A204.1 (cell line): Measurements from ENCODE around the gene SART1.
"Not testable (repeated sequence)": the region's sequence is repeated elsewhere in the genome, so short reads cannot be mapped to it uniquely, and the experiment has no call there.

Experiments
- FAIRE-seq: peaks from 2 replicates; lab custom pipeline; 2012; peaks lifted over from hg19 to GRCh38; lab: Jason Lieb, UNC

The SART1 gene

GRCh38 chr11:65934014-65934413, 27.5 kb upstream of the SART1 start:
- FAIRE-seq: no peak

- FAIRE-seq: no peak
These were observed 23.8 kb upstream of the SART1 start for GRCh38 chr11:65937766-65938165.

DNA sequence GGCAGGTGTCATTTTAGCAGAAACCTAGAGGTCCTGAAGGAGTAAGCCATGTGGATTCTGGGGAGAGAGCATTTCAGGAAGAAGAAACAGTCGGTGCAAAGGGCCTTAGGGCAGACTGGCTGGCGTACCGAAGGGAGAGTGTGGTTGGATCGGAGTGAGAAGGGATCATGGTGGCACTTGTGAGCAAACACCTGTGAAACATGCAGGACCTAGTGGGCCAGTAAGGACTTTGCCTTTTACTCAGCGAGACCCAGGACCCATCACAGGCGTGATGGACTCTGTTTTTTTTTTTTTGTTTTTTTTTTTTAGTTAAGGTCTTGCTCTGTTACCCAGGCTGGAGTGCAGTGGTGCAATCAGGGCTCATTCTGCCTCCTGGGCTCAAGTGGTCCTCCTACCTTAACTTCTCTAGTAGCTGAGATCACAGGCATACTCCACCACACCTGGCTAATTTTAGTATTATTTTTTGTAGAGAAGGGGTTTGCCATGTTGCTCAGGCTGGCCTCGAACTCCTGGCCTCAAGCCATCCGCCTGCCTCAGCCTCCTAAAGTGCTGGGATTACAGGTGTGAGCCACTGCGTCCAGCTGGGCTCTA, 19.7 kb upstream of the SART1 start:
- FAIRE-seq: no peak

DNA sequence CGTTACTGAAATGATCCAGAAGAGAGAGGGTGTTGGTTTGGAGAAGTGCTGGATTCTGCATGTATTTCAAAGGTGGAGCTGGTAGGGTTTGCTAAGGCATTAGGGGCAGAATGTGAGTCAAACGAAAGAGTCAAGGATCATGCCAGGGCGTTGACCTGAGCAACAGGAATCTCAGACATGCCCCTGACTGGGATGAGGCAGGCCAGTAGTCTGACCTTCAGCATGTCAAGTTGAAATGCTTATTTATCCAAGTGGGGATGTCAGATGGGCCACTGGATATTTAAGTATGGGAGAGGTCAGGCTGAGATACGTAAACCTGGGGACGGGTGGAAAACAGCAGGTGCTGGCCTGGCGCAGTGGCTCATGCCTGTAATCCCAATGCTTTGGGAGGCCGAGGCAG, 19.0 kb upstream of the SART1 start:
- no peak for FAIRE-seq

DNA sequence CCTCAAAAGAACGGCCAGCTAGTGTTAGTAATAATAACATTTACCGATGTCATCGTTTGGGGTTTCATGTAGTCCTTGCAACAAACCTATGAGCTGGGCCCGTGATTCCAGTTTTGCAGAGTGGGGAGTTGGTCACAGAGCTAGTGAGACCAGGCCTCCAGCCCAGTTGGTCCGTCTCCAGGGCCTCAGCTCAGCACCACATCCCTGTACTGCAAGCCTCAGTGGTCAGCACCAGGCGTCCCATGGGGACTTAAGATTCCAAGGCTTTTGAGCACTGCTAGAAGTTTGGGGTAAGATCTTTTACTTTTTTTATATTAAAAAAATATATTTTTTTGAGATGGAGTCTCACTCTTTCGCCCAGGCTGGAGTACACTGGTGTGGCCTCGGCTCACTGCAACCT, 17.3 kb upstream of the SART1 start:
- FAIRE-seq: no peak

- FAIRE-seq: no peak
These were observed 16.8 kb upstream of the SART1 start for GRCh38 chr11:65944767-65945166.

GRCh38 chr11:65945430-65945911, 16.1 kb upstream of the SART1 start, which contains the start of gene TSGA10IP:
TSS of gene TSGA10IP (plus strand) at chr11:65945480. CDS start at chr11:65945676, 196 bp downstream.
- FAIRE-seq: no peak

DNA sequence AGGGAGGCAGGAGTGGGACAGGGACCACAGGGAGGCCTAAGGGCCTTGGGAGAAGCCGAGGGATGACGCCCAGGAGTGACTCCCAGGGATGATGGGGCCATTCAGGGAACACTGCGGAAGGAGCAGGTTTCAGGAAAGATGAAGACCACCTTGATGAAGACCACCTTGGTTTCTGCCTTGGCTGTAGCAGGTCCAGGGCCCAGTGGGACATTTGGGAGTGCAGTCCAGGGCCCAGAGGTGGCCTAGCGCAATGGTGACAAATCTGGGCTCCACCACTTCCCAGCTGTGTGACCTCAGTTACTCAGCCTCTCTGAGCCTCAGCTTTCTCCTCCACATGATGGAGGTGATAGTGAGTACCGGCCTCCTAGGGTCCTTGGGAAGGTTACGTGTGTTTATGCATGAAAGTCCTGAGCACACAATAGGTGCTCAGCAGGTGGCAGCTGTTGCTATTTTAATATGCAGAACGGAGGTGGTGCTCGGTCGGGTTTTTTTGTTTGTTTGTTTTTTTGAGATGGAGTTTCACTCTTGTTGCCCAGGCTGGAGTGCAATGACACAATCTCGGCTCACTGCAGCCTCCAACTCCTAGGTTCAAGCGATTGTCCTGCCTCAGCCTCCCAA, 15.5 kb upstream of the SART1 start:
- FAIRE-seq: no peak

DNA sequence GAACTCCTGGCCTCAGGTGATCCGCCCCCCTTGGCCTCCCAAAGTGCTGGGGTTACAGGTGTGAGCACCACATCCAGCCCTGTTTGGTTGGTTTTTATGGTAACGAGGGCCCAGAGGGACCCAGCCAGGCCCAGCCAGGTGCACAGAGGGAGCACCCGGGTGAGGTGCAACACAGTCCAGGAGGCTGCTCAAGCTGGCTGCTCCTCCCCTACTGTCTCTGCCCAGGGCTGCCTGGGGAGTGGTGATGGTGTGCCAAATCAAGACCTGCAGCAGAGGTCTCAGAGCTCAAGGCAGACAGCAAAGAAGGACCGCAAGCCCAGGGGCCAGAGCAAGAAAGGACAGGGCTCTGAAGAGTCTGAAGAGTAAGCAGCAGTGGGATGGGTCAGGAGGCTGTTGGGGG, 14.9 kb upstream of the SART1 start:
- FAIRE-seq: no peak

- no peak for FAIRE-seq
These were observed 14.4 kb upstream of the SART1 start for GRCh38 chr11:65947133-65947532.

DNA sequence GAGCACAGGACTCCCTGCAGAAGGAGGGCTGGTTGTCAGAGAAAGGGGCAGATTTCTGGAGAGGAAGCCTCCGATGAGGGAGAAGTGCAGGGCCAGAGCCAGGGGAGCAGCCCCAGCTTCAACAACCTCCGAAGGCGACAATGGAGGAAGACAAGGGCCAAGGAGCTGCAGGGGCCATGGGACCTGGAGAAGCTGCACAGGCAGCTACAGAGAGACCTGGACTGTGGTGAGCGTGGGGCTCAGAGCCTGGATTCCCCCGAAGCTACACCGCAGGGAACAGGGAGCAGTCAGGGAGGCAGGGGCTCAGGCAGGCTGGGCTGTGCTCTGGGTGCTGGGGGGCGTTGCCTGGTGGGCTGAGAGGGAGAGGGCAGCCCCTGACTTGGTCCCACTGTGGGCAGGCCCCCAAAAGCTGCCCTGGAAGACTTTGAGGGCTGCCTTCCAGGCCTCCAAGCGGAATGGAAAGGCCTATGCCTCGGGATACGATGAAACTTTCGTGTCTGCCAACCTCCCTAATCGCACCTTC, 13.9 kb upstream of the SART1 start:
- FAIRE-seq: no peak

DNA sequence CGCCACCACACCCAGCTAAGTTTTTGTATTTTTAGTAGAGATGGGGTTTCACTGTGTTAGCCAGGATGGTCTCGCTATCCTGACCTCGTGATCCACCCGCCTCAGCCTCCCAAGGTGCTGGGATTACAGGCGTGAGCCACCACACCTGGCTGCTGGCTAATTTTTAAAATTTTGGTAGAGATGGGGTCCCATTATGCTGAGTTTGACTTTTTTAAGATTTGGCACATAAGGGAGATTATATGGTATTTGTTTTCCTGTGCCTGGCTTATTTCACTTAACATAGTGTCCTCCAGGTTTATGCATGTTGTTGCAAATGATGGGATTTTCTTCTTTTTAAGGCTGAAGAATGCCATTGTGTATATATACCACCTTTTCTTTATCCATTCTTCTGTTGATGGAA, 10.8 kb upstream of the SART1 start:
- FAIRE-seq: not testable (repeated sequence)

- not testable (repeated sequence) for FAIRE-seq
These were observed 9.9 kb upstream of the SART1 start for GRCh38 chr11:65951641-65952040.

DNA sequence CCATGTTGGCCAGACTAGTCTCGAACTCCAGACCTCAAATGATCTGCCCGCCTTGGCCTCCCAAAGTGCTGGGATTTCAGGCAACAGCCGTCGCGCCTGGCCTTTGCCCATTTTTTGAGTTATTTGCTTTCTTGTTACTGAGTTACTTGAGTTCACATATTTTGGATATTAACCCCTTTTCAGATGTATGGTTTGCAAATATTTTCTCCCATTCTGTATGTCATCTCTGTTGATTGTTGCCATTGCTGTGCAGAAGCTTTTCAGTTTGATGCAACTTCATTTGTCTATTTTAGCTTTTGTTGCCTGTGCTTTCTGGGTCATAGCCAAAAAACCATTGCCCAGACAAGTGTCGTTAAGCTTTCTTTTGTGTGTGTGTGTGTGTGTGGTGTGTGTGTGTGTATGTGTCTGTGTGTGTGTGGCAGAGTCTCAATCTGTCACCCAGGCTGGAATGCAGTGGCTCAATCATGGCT, 9.4 kb upstream of the SART1 start:
- no peak for FAIRE-seq

GRCh38 chr11:65953471-65953870, 8.1 kb upstream of the SART1 start:
- FAIRE-seq: no peak

- no peak for FAIRE-seq
These were observed 6.8 kb upstream of the SART1 start for GRCh38 chr11:65954771-65955170.

- no peak for FAIRE-seq
These were observed 3.2 kb upstream of the SART1 start for GRCh38 chr11:65958291-65958690.

- FAIRE-seq: no peak
These were observed 2.6 kb upstream of the SART1 start for GRCh38 chr11:65958774-65959420.

GRCh38 chr11:65960824-65961266, 689 bp upstream of the SART1 start:
- FAIRE-seq: no peak

DNA sequence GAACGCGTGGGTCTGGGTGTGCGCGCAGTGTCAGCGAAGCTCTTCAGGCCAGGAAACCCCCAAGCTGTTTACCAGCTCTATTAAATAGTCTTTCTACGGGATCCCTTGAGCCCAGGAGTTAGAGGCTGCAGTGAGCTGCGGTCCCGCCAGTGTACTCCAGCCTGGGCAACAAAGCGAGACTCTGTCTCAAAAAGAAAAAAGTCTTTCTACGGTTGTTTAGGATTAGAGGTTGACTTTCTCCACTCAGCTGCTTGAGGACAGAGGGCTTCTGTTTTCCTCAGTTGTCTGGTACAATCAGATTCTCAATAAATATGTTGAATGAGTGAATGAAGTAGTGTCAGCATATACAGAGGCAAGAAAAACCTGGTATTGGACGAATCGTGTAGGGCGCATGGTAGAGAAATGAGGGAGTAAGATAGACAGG, 619 bp downstream of the SART1 start:
- no peak for FAIRE-seq

DNA sequence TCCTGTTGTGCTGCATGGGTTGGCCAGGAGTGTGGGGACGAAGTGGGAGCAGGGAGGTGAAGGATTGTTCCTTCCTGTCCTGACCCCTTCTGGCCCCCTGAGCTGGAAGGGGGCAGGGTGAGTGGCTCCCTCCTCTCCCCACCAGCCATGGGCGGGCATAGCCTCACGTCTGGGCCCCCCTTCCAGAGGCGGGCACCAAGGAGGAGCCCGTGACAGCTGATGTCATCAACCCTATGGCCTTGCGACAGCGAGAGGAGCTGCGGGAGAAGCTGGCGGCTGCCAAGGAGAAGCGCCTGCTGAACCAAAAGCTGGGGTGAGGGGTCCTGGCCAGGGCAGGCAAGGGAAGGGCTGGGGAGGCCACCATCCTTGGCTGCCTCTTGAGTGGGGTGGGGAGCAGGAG, 3.4 kb downstream of the SART1 start:
- no peak for FAIRE-seq

DNA sequence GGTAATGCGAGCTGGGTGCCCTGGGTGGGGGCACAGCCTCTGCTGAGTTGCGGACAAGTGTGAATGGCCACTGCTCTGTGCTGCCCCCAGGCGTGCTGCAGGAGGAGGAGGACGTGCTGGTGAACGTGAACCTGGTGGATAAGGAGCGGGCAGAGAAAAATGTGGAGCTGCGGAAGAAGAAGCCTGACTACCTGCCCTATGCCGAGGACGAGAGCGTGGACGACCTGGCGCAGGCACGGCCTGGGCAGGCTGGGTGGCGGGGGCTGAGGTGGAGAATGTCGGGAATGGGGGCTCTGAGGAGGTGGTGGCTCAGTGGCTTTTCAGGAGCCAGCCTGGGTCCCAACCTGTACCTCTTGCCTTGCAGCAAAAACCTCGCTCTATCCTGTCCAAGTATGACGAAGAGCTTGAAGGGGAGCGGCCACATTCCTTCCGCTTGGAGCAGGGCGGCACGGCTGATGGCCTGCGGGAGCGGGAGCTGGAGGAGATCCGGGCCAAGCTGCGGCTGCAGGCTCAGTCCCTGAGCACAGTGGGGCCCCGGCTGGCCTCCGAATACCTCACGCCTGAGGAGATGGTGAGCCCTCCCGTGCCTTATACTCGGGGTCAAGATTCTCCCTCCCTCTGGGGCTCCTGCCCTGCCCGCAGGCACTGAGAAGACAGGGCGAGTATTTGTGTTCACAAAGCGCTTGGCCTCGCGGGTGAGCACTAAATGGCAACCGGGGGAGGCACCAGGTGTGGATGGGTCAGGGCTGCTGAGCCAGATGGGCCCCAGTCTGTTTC, 4.6 kb downstream of the SART1 start:
- no peak for FAIRE-seq
